HG03045 (cell line): ENCODE data around the gene GTF2A1L.
"Not testable (repeated sequence)": the region's sequence is repeated elsewhere in the genome, so short reads cannot be mapped to it uniquely, and the experiment has no call there.

Experiments
- ATAC-seq: cut with Tn5 transposase; IDR thresholded peaks from one replicate; pipeline ENCODE4 v1.9.1; 2021; ENCODE audit warnings: mild to moderate bottlenecking, moderate library complexity; ENCODE audit not compliant: unreplicated experiment

Gene GTF2A1L

GRCh38 chr2:48617618-48618017 is at the start of gene GTF2A1L:
Gene GTF2A1L, plus strand, starts transcription at chr2:48617856. Its CDS starts 19 bp downstream, at chr2:48617875.
- ATAC-seq: no peak

GRCh38 chr2:48568547-48568946 is 49.1 kb upstream of the GTF2A1L start:
- no peak for ATAC-seq

GRCh38 chr2:48569433-48569832 is 48.2 kb upstream of the GTF2A1L start:
- no peak for ATAC-seq

- ATAC-seq: no peak
Observed at GRCh38 chr2:48572816-48573215, 44.8 kb upstream of the GTF2A1L start.

- no peak for ATAC-seq
Observed at GRCh38 chr2:48574353-48575287, 43.0 kb upstream of the GTF2A1L start.

GRCh38 chr2:48578313-48578712 is 39.3 kb upstream of the GTF2A1L start:
- ATAC-seq: no peak

GRCh38 chr2:48583961-48584360 is 33.7 kb upstream of the GTF2A1L start:
- ATAC-seq: no peak

GRCh38 chr2:48584551-48584950 is 33.1 kb upstream of the GTF2A1L start:
- ATAC-seq: no peak

GRCh38 chr2:48586433-48586832 is 31.2 kb upstream of the GTF2A1L start:
- no peak for ATAC-seq

- no peak for ATAC-seq
Observed at GRCh38 chr2:48587560-48587959, 30.1 kb upstream of the GTF2A1L start.

- no peak for ATAC-seq
Observed at GRCh38 chr2:48587961-48588360, 29.7 kb upstream of the GTF2A1L start.

GRCh38 chr2:48588745-48589144 is 28.9 kb upstream of the GTF2A1L start:
- ATAC-seq: no peak

GRCh38 chr2:48589170-48589767 is 28.4 kb upstream of the GTF2A1L start:
- no peak for ATAC-seq

GRCh38 chr2:48590017-48590416 is 27.6 kb upstream of the GTF2A1L start:
- ATAC-seq: no peak

- no peak for ATAC-seq
Observed at GRCh38 chr2:48592067-48592466, 25.6 kb upstream of the GTF2A1L start.

GRCh38 chr2:48596751-48597150 is 20.9 kb upstream of the GTF2A1L start:
- not testable (repeated sequence) for ATAC-seq

GRCh38 chr2:48597492-48597891 is 20.2 kb upstream of the GTF2A1L start:
- no peak for ATAC-seq

- no peak for ATAC-seq
Observed at GRCh38 chr2:48600204-48600813, 17.3 kb upstream of the GTF2A1L start.

GRCh38 chr2:48600917-48601316 is 16.7 kb upstream of the GTF2A1L start:
- no peak for ATAC-seq

GRCh38 chr2:48601349-48601748 is 16.3 kb upstream of the GTF2A1L start:
- no peak for ATAC-seq

- no peak for ATAC-seq
Observed at GRCh38 chr2:48605482-48606175, 12.0 kb upstream of the GTF2A1L start.
